ENCODE data around the gene PLXNA1.

PLXNA1 gene

DNA sequence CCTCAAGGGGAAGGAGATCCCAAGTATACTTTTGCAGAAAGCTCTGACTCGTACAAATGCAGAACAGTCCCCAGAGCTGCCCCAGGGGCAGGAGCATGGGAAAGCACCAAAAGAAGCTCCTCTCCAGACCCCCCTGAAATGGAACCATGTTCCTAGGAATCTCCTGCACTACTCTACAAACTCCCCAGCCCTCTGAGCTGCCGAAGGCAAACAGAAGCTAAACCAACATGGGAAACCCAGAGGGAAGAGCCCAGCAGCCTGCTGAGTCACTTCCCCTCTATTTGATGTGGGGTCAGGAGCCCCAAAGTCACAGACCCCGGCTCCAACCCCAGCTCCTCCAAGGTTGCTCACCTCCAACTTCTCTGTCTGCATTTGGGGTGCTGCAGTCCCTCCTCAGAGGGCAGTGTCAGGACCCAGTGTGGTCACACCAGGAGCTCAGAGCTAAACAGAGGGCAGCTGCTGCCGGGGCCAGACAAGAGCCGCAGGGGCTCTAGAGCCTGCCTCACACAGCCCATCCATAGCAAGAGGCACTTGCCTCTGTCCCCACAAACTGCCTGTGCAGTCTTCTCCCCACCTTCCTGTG, 3.8 kb upstream of the PLXNA1 start:
- H3K27ac ChIP-seq (ENCODE audit: low read depth, low read length) = no peak overlapping the region
- no peaks in the 10 kb centered on the region for H3F3A ChIP-seq (ENCODE audit: insufficient read depth)
- peaks cover 14% of the 10 kb centered on the region for H3K9me3 ChIP-seq (ENCODE audit: insufficient read depth, low read length)
- no peak overlapping the region for H3K4me3 ChIP-seq (ENCODE audit: insufficient read depth, low read length, poor library complexity, severe bottlenecking)
- H2AFZ ChIP-seq (ENCODE audit: low read depth, low read length, severe bottlenecking) = no peak overlapping the region
- no peaks in the 10 kb centered on the region for H3K36me3 ChIP-seq (ENCODE audit: low read length)
- no peaks in the 10 kb centered on the region for H3K79me2 ChIP-seq (ENCODE audit: insufficient read depth, low read length)
- H3K9ac ChIP-seq (ENCODE audit: low read length) = no peak overlapping the region
- H4K20me1 ChIP-seq (ENCODE audit: low read depth, low read length) = no peaks in the 10 kb centered on the region
- no peak overlapping the region for H3K4me2 ChIP-seq (ENCODE audit: low read depth, low read length, poor library complexity, severe bottlenecking)
- peaks cover 8% of the 10 kb centered on the region; the same call in 1 of the 2 replicates for H3K27me3 ChIP-seq (ENCODE audit: low read length)
- TF ChIP-seq EZH2phosphoT487 (conservative IDR thresholded peaks at IDR 0.05; ENCODE audit: low read length) = no peak
- TF ChIP-seq CTCF (IDR thresholded peaks at IDR 0.05; ENCODE audit: insufficient read depth, low read length, poor library complexity, severe bottlenecking) = no peak
- H3K9me2 ChIP-seq (replicated peaks; ENCODE audit: insufficient read depth, low read length) = no peaks in the 10 kb centered on the region

DNA sequence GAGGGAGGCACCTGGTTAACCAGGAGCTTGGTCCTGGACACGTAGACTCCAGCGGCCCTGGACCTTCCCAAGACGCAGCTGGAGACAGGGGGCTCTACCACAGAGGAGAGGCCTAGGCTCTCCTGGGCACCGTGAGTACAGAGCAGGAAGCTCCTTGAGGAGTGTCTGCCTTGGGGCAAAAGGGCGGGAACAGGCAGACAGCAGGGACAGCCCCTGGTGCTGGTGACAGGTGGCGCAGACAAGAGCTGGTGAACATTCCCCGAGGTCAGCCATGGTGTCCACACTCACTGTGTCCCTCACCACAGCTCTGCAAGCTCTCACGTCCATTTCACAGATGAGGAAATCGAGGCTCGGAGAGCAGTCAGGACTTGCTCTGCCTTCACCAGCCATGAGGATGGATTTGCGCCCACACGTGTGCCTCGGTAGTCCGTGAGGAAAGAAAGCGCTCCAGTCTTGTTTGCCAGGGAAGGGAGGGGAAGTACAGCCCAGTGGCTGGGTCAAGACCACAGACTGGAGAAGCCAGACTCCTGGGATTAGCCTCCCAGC, 2.6 kb upstream of the PLXNA1 start:
- Histone ChIP-seq H3F3A (ENCODE audit: insufficient read depth) (no peaks in the 10 kb centered on the region), H3K4me2 (ENCODE audit: low read depth, low read length, poor library complexity, severe bottlenecking) (no peak overlapping the region), H3K27me3 (ENCODE audit: low read length) (0 out of 2 replicates have a peak, but pooled peaks cover under 1% of the 10 kb centered on the region), H3K4me3 (ENCODE audit: insufficient read depth, low read length, poor library complexity, severe bottlenecking) (no peak overlapping the region), H3K79me2 (ENCODE audit: insufficient read depth, low read length) (no peaks in the 10 kb centered on the region), H2AFZ (ENCODE audit: low read depth, low read length, severe bottlenecking) (no peak overlapping the region), H4K20me1 (ENCODE audit: low read depth, low read length) (no peaks in the 10 kb centered on the region), H3K9ac (ENCODE audit: low read length) (no peak overlapping the region), H3K9me3 (ENCODE audit: insufficient read depth, low read length) (peaks cover 2% of the 10 kb centered on the region; the same call in 1 of the 2 replicates), H3K9me2 (replicated peaks; ENCODE audit: insufficient read depth, low read length) (no peaks in the 10 kb centered on the region), H3K27ac (ENCODE audit: low read depth, low read length) (no peak overlapping the region), H3K36me3 (ENCODE audit: low read length) (no peaks in the 10 kb centered on the region)
- TF ChIP-seq EZH2phosphoT487 (conservative IDR thresholded peaks at IDR 0.05; ENCODE audit: low read length) (no peak), CTCF (IDR thresholded peaks at IDR 0.05; ENCODE audit: insufficient read depth, low read length, poor library complexity, severe bottlenecking) (no peak)

DNA sequence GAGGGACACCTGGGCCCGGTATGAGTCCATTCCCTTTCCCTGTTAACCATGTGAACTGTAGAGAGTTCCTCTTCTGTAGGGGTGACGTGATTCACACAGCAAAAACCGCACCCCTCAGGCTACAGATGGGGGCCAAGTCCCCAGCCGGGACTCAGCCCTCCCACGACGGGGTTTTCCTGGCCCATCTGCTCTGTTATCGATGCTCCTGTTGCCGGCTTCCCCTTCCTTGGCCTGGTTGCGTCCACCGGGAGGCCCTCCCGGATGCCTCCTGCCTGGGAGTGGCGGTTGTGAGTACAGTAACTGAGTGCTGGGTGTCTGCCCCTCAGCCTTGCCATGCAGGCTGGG, 817 bp upstream of the PLXNA1 start:
- Histone ChIP-seq H3K27ac (ENCODE audit: low read depth, low read length) (no peak overlapping the region), H3K79me2 (ENCODE audit: insufficient read depth, low read length) (no peaks in the 10 kb centered on the region), H3K27me3 (ENCODE audit: low read length) (no peaks in the 10 kb centered on the region), H3K9me2 (replicated peaks; ENCODE audit: insufficient read depth, low read length) (no peaks in the 10 kb centered on the region), H3K36me3 (ENCODE audit: low read length) (no peaks in the 10 kb centered on the region), H3K9ac (ENCODE audit: low read length) (peak overlapping the region; percentile 62), H4K20me1 (ENCODE audit: low read depth, low read length) (no peaks in the 10 kb centered on the region), H3K4me2 (ENCODE audit: low read depth, low read length, poor library complexity, severe bottlenecking) (peak overlapping the region; percentile 74), H3K9me3 (ENCODE audit: insufficient read depth, low read length) (no peaks in the 10 kb centered on the region), H2AFZ (ENCODE audit: low read depth, low read length, severe bottlenecking) (peak overlapping the region; percentile 62), H3K4me3 (ENCODE audit: insufficient read depth, low read length, poor library complexity, severe bottlenecking) (peak overlapping the region; percentile 56), H3F3A (ENCODE audit: insufficient read depth) (no peaks in the 10 kb centered on the region)
- TF ChIP-seq EZH2phosphoT487 (conservative IDR thresholded peaks at IDR 0.05; ENCODE audit: low read length) (no peak), CTCF (IDR thresholded peaks at IDR 0.05; ENCODE audit: insufficient read depth, low read length, poor library complexity, severe bottlenecking) (no peak)

Data from SU-DHL-6 (cell line).